C4-2B (cell line): ENCODE results near the gene MIOX.

Experiments
- H3K27ac ChIP-seq: fragments of 450-650 bp; 2 replicates; pipeline ENCODE4 v1.5.1; 2017
- ZFX ChIP-seq: fragments of 450-650 bp; IDR thresholded peaks from 2 replicates; pipeline ENCODE4 v1.6.1; 2017
- TF ChIP-seq, protein P1 (sequence below): fragments of 450-650 bp; conservative IDR thresholded peaks from 2 replicates; pipeline ENCODE4 v1.5.1; 2017; ENCODE audit warnings: mild to moderate bottlenecking

Gene MIOX

GRCh38 chr22:50507421-50507990, 20.8 kb downstream of the MIOX start, which contains the start of gene LMF2:
Gene LMF2 (minus strand): TSS chr22:50507702. CDS start chr22:50507675, 27 bp downstream.
- H3K27ac ChIP-seq, result peak within 1 kb of the TSS; percentile 85
- TF ChIP-seq, protein P1, sequence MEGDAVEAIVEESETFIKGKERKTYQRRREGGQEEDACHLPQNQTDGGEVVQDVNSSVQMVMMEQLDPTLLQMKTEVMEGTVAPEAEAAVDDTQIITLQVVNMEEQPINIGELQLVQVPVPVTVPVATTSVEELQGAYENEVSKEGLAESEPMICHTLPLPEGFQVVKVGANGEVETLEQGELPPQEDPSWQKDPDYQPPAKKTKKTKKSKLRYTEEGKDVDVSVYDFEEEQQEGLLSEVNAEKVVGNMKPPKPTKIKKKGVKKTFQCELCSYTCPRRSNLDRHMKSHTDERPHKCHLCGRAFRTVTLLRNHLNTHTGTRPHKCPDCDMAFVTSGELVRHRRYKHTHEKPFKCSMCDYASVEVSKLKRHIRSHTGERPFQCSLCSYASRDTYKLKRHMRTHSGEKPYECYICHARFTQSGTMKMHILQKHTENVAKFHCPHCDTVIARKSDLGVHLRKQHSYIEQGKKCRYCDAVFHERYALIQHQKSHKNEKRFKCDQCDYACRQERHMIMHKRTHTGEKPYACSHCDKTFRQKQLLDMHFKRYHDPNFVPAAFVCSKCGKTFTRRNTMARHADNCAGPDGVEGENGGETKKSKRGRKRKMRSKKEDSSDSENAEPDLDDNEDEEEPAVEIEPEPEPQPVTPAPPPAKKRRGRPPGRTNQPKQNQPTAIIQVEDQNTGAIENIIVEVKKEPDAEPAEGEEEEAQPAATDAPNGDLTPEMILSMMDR, result no peak
- TF ChIP-seq ZFX, result peak; percentile 82; the same call in 1 of the 2 replicates

GRCh38 chr22:50507991-50508884, 21.6 kb downstream of the MIOX start, which contains the start of gene NCAPH2:
Gene NCAPH2 (plus strand): TSS chr22:50508224. CDS start chr22:50508338, 114 bp downstream.
- peak within 1 kb of the TSS; percentile 85 for H3K27ac ChIP-seq
- 0 out of 2 replicates have a peak, but pooled peaks have one; percentile 16 for TF ChIP-seq ZFX
- TF ChIP-seq, protein P1, result no peak

DNA sequence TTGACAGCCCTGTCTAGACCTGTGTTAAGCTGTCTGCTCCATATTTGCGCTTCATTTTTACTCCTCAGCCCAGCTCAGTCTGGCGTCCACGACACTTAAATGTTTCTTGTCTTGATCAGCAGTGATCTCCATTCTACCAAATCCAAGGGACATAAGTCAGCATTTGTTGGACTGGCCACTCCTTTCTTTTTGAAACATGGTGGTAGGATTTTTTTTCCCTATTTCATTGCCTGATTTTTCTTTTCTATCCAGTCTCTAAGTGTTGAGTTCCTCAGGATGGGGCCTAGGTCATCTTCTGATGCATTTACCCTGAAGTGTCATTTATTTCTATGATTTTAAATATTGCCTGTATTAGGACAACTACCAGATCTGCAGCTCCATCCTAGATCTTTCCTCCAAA, 22.2 kb downstream of the MIOX start:
- H3K27ac ChIP-seq, result peak overlapping the region; percentile 83; the same call in 1 of the 2 replicates
- no peak for TF ChIP-seq ZFX
- TF ChIP-seq, protein P1, result no peak

DNA sequence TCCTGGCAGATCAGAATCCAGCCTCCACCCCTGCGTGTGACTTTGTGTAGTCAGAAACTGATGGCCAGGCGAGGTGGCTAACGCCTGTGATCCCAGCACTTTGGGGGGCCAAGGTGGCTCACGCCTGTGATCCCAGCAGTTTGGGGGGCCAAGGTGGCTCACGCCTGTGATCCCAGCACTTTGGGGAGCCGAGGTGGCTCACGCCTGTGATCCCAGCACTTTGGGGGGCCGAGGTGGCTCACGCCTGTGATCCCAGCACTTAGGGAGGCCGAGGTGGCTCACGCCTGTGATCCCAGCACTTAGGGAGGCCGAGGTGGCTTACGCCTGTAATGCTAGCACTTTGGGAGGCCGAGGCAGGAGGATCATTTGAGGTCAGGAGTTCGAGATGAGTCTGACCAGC, 26.5 kb downstream of the MIOX start:
- no peak overlapping the region for H3K27ac ChIP-seq
- TF ChIP-seq ZFX, result no peak
- TF ChIP-seq, protein P1, result no peak

GRCh38 chr22:50516068-50516467, 29.4 kb downstream of the MIOX start:
- no peak overlapping the region for H3K27ac ChIP-seq
- TF ChIP-seq, protein P1, result no peak
- no peak for TF ChIP-seq ZFX

- TF ChIP-seq, protein P1, result no peak
- TF ChIP-seq ZFX, result no peak
These were observed 30.2 kb downstream of the MIOX start for GRCh38 chr22:50516891-50517290.

More at GRCh38 chr22:50516891-50517290, 30.2 kb downstream of the MIOX start:
- H3K27ac ChIP-seq, result no peak overlapping the region
